GM21447 (cell line): ENCODE data around the gene MPHOSPH6.
"Not testable (repeated sequence)": the region's sequence is repeated elsewhere in the genome, so short reads cannot be mapped to it uniquely, and the experiment has no call there.

Experiments
- ATAC-seq: cut with Tn5 transposase; IDR thresholded peaks from one replicate; pipeline ENCODE4 v1.9.1; 2021; ENCODE audit not compliant: unreplicated experiment

MPHOSPH6 gene

DNA sequence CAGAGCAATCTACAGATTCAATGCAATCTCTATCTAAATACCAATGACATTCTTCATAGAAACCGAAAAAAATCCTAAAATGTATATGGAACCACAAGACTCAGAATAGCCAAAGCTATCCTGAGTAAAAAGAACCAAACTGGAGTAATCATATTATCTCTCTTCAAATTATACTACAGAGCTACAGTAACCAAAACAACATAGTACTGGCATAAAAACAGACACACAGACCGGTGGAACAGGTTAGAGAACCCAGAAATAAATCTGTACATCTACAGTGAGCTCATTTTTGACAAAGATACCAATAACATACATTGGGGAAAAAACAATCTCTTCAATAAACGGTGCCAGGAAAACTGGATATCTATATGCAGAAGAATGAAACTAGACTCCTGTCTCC, 45.4 kb downstream of the MPHOSPH6 start:
- ATAC-seq = no peak

GRCh38 chr16:82119405-82119804, 50.6 kb downstream of the MPHOSPH6 start:
- ATAC-seq = no peak

- no peak for ATAC-seq
Observed at GRCh38 chr16:82118749-82119148, 51.3 kb downstream of the MPHOSPH6 start.

DNA sequence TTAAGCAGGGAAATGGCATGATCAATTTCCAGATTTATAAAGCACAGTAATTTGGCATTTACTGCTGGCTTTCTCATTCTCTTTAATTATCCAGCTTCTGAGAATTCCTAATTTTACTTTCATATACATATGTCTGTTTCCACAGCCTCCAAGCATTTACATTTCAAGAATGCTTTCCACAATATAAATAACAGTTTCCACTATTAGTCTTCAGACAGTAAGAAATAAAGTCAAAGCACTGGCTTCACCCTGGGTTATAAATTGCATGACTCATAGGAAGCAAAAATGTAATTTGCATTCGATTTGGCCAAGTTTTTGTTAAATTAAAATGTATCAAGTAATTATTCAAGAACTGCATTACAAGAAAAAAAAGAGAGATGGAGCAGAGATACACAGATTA, 53.5 kb downstream of the MPHOSPH6 start:
- no peak for ATAC-seq

- no peak for ATAC-seq
Observed at GRCh38 chr16:82113741-82114140, 56.3 kb downstream of the MPHOSPH6 start.

DNA sequence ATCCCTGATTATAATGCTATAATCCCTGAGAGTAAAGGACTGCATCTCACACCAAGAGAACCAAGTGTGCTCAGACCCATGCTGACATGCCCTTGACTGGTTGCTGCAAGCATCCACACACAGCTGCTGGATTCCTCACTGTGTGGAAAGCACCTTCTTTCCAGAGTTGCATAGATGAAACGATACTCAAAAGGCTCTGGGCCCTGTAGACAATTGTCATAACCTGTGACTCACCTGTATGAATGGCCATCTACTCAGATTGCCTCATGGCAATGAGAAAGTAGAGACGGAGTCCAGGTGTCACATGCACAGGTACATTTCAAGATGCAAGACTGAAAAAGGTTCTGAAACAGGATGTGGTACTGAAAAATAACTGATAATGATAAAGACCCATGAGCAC, 58.1 kb downstream of the MPHOSPH6 start:
- no peak for ATAC-seq

DNA sequence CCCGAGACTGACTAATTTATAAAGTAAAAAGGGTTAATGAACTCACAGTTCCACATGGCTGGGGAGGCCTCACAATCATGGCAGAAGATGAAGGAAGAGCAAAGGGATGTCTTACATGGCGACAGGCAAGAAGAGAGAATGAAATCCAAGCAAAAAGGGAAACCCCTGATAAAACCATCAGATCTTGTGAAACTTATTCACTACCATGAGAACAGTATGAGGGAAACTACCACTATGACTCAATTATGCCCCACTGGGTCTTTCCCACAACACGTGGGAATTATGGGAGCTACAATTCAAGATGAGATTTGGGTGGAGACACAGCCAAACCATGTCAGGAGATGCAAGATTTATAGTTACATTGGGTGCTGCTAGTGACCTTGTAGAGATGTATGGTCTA, 60.8 kb downstream of the MPHOSPH6 start:
- ATAC-seq = not testable (repeated sequence)

GRCh38 chr16:82108774-82109173, 61.2 kb downstream of the MPHOSPH6 start:
- no peak for ATAC-seq

- no peak for ATAC-seq
Observed at GRCh38 chr16:82108100-82108499, 61.9 kb downstream of the MPHOSPH6 start.

- ATAC-seq = no peak
Observed at GRCh38 chr16:82105107-82105506, 64.9 kb downstream of the MPHOSPH6 start.
